Measurements from ENCODE around the gene ALKBH5.

Gene ALKBH5

DNA sequence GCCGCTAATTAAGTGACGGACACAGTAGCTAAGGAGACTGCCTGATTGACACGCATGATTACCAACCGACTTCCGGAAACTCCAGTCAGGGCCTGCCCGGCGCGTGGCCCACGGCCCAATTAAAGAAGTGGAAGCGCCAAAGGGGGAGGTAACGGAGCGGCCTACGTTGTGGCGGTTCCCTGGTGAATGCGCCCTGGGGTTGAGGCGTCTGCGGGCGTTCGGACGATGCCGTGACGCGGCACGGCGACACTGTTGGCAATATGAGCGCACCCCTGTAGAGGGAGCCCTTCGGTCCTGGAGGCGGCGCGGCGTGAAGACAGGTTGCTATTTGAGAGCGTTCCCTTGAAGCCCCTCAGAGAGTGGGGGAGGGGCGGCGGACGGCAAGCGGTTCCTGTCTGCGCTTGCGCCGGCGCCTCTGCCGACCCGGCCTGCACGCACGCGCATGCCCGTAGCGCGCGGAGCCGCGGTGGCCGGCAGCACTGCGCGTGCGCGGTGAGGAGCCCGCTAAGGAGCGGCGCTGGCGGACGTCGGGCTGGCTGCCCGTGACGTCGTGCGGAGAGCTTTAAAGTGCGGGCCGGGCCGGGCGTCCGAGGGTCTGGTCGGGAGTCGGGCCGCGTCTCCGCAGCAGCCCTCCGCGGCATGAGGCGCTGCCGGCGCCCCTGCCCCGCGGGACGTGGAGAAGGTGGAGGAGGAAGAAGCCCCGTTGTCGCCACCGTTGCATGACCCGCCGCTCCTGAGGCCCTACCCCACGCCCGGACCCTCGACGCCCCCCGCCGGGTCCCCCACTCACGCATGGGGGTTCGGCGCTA lies at the start of gene ALKBH5:
Gene ALKBH5, plus strand, starts transcription at position 495 of the 809 bp plus-strand sequence. CDS start 416 bp downstream, outside the sequence.
- DNase-seq (ENCODE audit: low read depth), result peak; percentile 100
- H3K4me3 ChIP-seq (ENCODE audit: low read depth, low read length), result peak within 1 kb of the TSS; percentile 84

DNA sequence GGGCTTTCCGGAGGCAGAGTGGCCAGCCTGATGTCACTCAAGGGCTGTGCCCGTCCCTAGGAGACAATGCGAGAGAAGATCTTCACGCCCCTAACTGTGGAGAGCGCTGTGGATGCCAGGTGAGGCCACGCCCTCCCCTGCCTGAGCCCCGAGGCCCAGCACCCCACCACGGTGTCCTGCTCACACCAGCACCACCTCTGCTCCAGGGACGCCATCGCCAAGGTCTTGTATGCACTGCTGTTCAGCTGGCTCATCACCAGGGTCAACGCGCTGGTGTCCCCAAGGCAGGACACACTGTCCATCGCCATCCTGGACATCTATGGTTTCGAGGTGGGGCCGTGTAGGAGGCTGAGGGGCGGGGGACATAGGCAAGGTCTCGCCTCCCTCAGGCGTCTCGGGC lies 47.3 kb upstream of the ALKBH5 start:
- DNase-seq (ENCODE audit: low read depth), result no peak
- no peak overlapping the region for H3K4me3 ChIP-seq (ENCODE audit: low read depth, low read length)

DNA sequence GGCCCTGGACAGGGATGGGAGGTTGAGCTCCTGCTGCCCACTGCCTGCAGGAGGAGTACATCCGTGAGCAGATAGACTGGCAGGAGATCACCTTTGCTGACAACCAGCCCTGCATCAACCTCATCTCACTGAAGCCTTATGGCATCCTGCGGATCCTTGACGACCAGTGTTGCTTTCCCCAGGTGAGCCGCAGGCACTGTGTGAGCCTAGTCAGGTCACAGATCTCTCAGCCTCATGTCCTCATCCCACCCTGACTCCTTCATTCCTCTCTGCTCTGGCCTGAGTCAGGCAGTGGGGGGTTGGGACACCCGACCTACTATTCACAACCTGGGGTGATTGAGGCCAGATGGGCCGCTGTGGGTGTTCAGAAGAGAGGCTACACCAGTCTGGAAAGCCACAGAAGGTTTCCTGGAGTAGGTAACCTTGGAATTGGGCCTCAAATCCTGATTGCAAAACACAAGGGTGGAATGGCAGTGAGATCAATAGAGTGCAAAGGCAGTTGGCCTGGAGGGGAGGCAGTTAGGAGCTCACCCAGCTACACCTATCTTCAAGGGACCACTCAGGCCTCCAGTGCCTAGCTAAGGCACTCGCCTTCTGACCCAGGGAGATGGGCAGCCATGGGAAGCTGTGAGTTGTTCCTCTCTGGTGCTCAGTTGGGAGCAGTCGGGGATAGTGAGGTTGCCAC lies 45.4 kb upstream of the ALKBH5 start:
- DNase-seq (ENCODE audit: low read depth), result no peak
- H3K4me3 ChIP-seq (ENCODE audit: low read depth, low read length), result no peak overlapping the region

DNA sequence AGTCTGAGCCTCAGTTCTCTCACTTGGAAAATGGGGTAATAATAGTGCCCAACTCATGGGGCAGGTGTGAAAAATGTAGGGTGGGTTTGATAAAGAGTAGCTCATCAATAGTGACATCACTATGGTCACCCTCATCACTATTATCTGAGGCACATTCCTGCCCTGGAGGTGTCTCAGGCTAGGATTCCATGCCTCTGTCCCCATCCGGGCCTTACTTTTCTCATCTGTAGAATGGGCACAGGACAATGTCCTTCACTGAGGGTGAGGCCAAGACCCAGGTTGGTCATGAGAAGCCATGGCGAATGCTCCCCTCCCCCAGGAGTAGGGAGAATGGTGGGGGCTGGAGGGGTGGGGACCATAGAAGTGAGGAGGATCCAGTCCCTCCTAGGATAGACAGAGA lies 44.5 kb upstream of the ALKBH5 start:
- no peak overlapping the region for H3K4me3 ChIP-seq (ENCODE audit: low read depth, low read length)
- DNase-seq (ENCODE audit: low read depth), result no peak

DNA sequence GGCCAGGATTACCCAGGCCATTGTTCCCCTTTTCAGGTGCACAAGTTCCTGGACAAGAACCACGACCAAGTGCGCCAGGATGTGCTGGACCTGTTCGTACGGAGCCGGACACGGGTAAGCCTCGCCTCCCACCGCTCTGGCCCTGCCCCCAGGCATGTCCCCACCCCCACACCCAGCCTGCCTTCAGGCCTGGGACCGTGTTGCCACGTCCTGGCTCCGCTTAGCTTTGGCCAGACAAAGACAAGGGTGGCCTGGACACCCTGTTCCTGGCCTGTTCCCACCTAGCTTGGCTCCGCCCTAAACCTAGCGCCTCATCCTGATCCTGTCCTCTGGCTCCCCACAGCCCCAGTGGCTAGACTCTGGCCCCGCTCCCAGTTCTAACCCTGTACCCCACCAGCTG lies 44.1 kb upstream of the ALKBH5 start:
- no peak for DNase-seq (ENCODE audit: low read depth)
- H3K4me3 ChIP-seq (ENCODE audit: low read depth, low read length), result no peak overlapping the region

DNA sequence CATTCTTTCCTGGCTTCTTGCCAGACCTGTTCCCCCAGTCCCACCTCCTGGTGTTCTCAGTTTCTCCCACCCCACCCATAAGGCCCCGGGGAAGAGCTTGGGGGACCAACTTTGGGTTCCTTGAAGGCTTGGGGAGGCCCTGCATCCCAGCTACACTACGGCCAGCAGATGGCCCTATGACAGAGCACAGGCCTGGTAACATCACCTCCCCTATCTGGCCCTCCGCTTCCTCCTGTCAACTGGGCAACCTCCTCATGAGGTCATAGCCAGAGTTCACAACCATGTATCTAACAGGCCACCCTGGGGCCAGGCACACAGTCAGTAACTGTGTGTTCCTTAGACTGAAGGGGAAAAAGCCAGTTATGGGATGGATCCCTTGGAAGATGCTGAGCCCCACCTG lies 43.7 kb upstream of the ALKBH5 start:
- no peak for DNase-seq (ENCODE audit: low read depth)
- H3K4me3 ChIP-seq (ENCODE audit: low read depth, low read length), result no peak overlapping the region

DNA sequence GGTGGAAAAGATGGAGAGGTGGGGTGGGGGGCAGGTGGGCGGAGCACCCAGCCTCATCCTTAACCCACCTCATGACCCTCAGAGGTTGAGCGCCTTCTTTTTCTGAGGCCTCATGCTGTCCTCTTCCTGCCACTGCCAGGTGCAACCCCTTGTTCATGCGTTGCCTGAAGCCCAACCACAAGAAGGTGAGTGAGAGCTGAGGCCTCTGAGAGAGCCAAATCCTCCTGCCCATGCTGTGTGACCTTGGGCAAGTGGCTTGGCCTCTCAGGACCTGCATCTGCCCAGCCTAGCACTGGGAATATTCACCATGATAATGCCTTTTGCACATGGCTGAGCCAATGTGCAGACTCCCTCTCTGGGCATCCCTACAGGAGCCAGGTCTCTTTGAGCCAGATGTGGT lies 43.0 kb upstream of the ALKBH5 start:
- no peak for DNase-seq (ENCODE audit: low read depth)
- H3K4me3 ChIP-seq (ENCODE audit: low read depth, low read length), result no peak overlapping the region

DNA sequence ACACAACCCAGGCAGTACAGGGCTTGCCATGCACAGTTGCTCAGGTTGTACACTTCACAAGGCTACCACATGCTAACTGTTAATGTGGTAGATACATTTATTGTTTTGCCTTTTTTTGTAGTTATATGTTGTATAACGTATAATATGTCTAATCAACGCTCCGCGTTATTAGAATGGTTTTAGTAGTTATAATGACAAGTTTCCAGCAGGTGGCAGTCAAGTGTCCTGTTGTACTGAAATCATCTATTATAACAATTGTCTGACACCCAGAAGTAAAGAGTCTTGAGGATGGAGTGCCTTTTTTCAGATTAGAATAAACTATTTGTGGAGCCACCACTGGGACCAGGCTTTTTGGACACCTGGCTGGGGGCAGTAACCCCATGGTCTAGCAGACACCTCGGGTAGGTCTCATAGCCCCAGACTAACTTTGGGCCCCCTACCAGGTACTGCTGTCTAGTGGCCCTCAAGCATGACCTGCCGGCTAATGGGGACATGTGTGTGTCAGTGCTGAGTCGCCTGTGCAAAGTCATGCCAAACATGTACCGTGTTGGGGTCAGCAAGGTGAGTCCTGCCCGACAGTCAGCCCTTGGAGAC lies 42.3 kb upstream of the ALKBH5 start:
- DNase-seq (ENCODE audit: low read depth), result no peak
- no peak overlapping the region for H3K4me3 ChIP-seq (ENCODE audit: low read depth, low read length)

DNA sequence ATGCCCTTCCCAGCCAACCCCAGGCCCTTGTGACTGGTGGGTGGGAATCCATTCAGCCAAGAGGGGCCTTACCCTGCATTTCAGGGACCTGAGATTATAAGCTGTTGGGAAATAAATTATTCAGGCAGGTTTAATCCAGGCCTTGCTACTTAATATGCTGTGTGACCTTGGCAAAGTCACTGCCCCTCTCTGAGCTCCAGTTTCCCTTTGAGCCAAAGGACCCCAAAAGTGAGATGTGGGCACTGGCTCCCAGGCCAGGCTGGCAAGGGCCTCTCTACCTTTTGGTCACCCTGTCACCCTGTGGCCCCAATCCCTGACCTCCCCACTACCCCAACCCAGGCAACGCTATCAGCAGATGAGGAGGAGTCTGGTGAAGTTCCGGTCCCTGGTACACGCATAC lies 41.2 kb upstream of the ALKBH5 start:
- no peak for DNase-seq (ENCODE audit: low read depth)
- H3K4me3 ChIP-seq (ENCODE audit: low read depth, low read length), result no peak overlapping the region

DNA sequence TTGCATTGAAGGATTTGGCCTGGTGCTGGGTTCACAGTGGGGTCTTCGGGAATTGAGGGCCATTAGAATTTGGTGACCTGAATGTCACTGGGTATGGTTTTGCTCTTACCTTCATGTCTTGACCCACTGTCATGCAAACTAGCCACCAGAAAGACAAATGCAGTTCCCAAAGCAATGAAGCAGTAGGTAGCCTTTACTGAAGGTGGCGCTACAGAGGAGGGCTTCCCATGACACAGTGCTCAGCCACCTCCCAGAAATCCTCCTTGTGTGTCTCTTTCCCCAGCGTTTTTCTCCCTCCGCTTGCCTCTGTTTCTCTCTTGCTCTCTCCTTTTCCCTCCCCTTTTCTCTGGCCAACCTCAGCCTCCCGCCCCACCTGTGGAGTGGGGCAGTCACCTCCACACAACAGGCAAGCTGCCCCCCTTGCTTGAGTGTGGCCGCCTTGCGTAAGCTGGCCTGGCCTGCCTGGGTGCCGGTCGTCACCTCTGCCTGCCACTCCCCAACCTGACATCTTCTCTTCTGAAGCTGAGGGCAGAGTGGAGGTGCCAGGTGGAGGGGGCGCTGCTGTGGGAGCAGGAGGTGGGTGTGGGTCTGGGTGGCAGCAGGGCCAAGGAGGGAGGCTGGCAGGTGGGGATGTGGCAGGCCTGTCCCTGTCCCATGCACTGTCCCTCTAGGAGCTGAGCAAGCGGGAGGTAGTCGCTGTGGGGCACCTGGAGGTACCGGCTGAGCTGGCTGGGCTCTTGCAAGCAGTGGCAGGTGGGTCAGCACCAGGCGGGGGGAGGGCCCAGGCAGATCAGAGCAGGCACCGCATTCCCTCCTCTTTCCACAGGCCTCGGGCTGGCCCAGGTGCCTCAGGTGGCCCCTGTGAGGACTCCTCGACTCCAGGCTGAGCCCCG lies 40.3 kb upstream of the ALKBH5 start:
- no peak for DNase-seq (ENCODE audit: low read depth)
- H3K4me3 ChIP-seq (ENCODE audit: low read depth, low read length), result no peak overlapping the region

DNA sequence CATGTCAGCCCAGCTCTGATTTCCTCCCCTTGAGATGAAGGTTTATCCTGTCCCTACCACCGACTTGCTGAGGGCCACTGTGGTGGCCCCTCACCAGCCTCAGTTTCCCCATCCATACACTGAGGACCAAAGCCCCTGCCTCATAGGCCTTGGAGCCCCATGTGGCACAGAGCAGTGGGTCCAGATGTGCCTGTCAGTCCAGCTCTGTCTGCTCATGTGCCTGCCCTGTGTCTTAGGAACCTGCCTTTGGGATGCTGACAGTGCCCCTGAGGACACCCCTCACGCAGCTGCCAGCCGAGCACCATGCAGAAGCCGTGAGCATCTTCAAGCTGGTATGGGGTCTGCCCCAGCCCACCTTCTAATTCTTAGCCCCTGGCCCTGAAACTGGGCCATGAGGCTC lies 39.4 kb upstream of the ALKBH5 start:
- no peak overlapping the region for H3K4me3 ChIP-seq (ENCODE audit: low read depth, low read length)

DNA sequence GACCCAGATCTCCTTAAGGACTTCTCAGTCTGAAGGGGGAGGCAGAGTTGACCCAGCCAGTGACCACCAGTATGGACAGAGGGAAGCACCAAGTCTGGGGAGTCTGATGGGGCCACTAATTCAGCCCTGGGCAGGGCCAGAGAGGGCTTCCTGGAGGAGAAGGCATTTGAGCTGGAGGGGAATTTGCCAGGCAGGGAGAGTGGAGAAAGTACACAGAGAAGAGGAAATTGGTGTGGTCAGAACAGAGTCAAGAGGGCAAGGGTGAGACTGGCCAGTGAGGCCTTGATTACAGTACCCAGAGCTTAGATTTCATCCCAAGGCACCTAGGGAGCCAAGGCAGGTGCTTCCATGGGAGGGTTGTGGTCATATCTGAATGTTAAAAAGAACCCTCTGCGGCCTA lies 38.8 kb upstream of the ALKBH5 start:
- DNase-seq (ENCODE audit: low read depth), result no peak
- H3K4me3 ChIP-seq (ENCODE audit: low read depth, low read length), result no peak overlapping the region

More for the DNA sequence above, 39.4 kb upstream of the ALKBH5 start:
- no peak for DNase-seq (ENCODE audit: low read depth)

DNA sequence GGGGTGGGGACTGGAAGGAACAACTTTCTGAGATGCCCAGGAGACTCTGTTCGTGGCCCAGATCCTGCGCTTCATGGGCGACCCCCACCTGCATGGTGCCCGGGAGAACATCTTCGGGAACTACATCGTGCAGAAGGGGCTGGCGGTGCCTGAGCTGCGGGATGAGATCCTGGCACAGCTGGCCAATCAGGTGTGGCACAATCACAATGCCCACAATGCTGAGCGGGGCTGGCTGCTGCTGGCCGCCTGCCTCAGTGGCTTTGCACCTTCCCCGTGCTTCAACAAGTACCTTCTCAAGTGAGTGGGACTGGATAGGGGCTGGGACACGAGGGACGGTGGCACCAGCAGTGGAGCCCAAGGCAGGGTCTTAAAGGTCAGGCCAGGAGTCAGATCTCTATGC lies 37.8 kb upstream of the ALKBH5 start:
- H3K4me3 ChIP-seq (ENCODE audit: low read depth, low read length), result no peak overlapping the region
- no peak for DNase-seq (ENCODE audit: low read depth)

DNA sequence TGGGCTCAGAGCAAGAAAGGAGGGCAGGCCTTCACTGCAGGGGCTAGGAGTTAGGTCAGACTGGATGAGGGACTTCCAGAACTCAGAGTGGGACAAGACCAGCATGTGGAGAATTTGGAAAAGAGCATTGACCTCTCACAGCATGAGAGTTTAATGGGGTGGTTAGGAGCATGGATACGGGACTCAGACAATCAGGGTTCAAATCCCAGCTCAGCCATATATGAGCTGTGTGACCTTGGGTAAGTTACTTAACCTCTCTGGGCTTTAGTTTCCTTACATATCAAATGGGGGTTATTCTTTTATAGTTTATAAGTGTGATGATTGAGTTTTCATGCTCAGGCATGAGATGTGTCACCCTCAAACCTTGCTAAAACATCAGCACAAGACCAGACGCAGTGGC lies 37.4 kb upstream of the ALKBH5 start:
- DNase-seq (ENCODE audit: low read depth), result no peak
- no peak overlapping the region for H3K4me3 ChIP-seq (ENCODE audit: low read depth, low read length)

DNA sequence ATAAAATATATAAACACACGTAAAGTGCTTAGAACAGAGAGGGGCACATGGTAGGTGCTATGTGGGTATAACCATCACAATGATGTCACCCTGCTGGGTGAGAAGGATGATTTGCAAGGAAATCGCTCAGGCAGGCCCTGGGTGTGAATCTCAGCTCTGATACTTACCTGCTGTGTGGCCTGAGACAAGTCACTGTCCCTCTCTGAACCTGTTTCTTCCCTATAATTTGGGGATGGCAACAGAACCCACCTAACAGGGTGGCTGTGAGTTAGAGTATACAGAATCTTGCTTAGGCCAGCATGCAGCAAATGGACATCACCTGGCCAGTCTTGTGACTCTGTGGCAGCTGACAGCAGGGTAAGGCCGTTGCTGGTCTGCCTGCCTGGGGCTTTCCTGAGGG lies 36.6 kb upstream of the ALKBH5 start:
- DNase-seq (ENCODE audit: low read depth), result no peak
- no peak overlapping the region for H3K4me3 ChIP-seq (ENCODE audit: low read depth, low read length)

DNA sequence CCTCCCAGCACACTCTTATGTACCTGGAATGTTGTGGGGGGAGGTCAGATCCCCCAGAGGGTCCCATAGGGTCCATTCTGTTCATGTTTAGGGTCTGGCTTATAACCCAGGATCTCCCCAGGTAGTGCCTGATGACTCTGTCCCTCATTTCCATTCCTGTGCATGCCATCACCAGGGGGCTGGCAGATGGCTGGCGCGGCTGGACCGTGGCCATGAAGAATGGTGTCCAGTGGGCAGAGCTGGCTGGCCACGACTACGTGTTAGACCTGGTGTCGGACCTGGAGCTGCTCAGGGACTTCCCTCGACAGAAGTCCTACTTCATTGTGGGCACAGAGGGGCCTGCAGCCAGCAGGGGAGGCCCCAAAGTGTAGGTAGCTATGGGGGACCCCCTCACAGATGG lies 35.0 kb upstream of the ALKBH5 start:
- no peak for DNase-seq (ENCODE audit: low read depth)
- H3K4me3 ChIP-seq (ENCODE audit: low read depth, low read length), result no peak overlapping the region

DNA sequence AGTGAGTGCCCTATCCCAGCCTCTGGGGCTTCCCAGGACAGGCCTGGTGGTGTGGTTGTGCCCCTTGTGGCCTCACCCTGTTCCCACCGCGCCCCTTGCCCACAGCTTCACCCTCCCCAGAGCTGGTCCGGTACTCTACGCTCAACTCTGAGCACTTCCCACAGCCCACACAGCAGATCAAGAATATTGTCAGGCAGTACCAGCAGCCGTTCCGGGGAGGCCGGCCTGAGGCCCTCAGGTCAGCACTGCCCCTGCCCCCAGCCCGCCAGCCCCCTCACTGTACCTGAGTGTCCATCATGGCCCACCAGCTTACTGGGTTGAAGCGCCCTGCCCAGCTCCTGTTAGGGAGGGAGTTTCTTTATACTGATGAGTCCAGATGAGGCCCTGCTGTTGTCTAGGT lies 32.3 kb upstream of the ALKBH5 start:
- no peak for DNase-seq (ENCODE audit: low read depth)
- H3K4me3 ChIP-seq (ENCODE audit: low read depth, low read length), result no peak overlapping the region

DNA sequence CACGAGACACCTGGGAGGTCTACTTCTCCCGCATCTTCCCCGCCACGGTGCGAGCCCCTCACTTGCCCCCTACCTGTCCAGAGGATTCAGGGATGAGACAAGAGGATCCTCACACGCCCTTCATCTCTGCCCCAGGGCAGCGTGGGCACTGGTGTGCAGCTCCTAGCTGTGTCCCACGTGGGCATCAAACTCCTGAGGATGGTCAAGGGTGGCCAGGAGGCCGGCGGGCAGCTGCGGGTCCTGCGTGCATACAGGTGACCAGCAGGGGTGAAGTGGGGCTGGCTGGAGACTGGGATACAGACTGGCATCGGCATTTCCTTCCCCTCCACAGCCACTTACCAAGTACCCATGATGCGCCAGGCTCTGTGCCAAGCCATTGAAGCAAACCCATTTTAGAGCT lies 28.4 kb upstream of the ALKBH5 start:
- DNase-seq (ENCODE audit: low read depth), result no peak
- no peak overlapping the region for H3K4me3 ChIP-seq (ENCODE audit: low read depth, low read length)

DNA sequence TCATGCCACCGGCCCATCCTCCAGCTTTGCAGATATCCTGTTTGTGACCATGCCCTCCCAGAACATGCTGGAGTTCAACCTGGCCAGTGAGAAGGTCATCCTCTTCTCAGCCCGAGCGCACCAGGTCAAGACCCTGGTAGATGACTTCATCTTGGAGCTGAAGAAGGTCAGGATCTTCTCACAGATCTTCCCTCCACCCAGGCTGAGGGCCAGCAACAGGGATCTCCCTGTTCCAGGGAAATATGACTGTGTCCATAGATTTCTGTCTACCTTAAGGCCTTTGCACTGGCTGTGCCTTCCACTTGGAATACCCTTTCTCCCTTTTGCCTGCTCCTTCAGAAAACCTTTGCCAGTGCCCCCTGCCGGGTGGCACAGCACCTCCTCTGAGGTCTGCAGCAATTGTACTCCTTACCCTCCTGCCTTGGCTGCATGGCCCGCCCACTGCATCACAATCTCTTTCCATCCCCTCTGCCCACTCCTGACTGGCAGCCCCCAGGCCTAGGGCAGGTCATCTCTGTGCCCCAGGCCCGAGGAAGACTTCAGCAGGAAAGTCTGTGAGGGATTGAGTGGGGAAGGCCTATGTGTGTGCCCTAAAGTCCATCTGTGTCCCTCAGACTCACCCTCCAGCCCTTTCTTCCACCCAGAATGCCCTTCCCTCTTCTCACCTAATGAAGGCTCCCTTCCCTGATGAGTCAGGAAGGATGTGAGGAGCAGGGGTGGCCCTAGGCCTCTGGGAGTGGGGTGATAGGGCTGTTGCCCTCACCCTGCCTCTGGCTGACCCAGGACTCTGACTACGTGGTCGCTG lies 27.3 kb upstream of the ALKBH5 start:
- H3K4me3 ChIP-seq (ENCODE audit: low read depth, low read length), result no peak overlapping the region
- DNase-seq (ENCODE audit: low read depth), result no peak
